Epithelial cell of alveolus of lung (primary cell): ENCODE results near the gene FABP3. TPM values are rescaled to one million over a fixed set of nuclear protein-coding genes. Genes with fewer than 3 reads are reported as not detected.

ENCODE experiments used
- total RNA-seq: library from RNA; depleted of rRNA; stranded (reverse); fragments of >200 nt; gene quantifications from 2 replicates; pipeline ENCODE4 v1.2.1, GENCODE V29; 2015

Gene FABP3
- total RNA-seq: 109 TPM in 1 of 2 replicates, not detected in the other

DNA sequence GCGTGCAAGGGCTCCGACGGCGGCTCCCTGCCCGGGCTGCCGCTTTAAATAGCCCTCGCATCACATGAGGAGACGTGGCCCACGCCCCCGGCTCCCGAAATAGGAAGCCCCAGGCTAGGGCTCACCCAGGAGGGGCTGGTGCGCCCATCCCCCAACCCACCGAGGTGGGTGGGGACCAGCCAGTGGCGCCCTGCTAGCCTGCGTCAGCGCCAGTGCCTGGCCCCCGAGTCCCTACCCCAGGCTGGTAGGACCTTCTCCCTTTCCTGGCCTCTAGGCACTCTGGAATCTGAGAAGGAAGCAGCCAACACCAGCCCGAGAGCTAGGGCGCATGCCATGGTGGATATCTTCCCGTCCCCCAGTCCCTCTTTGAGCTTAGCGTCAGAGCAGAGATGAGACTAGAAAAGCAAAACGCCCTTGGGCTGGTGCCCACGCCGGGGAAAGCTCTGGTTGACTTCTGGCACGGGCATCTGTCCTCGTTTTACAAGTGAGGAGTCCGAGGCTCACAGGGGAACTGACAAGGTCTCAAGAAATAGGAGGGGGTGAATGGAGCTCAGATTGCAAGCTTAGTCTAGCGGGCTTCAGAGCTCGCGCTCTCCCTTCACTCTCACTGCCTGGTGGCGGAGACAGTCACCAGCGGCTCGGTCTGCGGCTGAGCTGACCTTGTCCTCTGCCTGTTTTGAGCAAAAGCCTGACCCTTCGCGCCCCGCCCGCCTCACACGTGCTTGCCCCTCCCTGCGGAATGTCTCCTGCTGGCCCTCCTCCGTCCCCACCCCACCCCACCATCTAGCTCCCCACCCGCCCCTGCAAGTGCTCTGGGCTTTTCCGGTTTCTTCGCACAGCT lies at the start of gene FABP3:
Gene FABP3 (minus strand): TSS at position 21 of the 841 bp plus-strand sequence. CDS start 62 bp downstream, outside the sequence.

GRCh38 chr1:31412732-31413404 lies 40.0 kb upstream of the FABP3 start, which contains the start of gene SERINC2:
Gene SERINC2, plus strand, starts transcription at chr1:31413213. Its CDS starts 53 bp downstream, at chr1:31413266.

Other genes starting within 250 kb of the FABP3 start
- 0.26 TPM in 1 of 2 replicates, not detected in the other for gene NKAIN1, start 133.2 kb downstream of the FABP3 start, total RNA-seq
- gene SNRNP40, start 76.3 kb downstream of the FABP3 start, total RNA-seq: 58.4 and 74.6 TPM in 2 replicates
- 30.7 and 44.0 TPM in 2 replicates for gene ZCCHC17, start 76.0 kb downstream of the FABP3 start, total RNA-seq
- 27.8 and 72.1 TPM in 2 replicates for gene SERINC2, start 40.1 kb upstream of the FABP3 start, total RNA-seq
- 16.6 and 141 TPM in 2 replicates for gene TINAGL1, start 203.4 kb upstream of the FABP3 start, total RNA-seq
- 0.13 TPM in 1 of 2 replicates, not detected in the other for gene HCRTR1, start 244.6 kb upstream of the FABP3 start, total RNA-seq